ENCODE measurements around the gene KPNA6.
"Not testable (repeated sequence)": the region's sequence is repeated elsewhere in the genome, so short reads cannot be mapped to it uniquely, and the experiment has no call there.

Gene KPNA6

GRCh38 chr1:32100807-32101708 lies 6.8 kb upstream of the KPNA6 start:
- DNase-seq (ENCODE audit: low read depth in 2 of 2): no peak

GRCh38 chr1:32104127-32104526 lies 3.7 kb upstream of the KPNA6 start:
- no peak for DNase-seq (ENCODE audit: low read depth in 2 of 2)

- DNase-seq (ENCODE audit: low read depth in 2 of 2): no peak
Observed at GRCh38 chr1:32105338-32105737, 2.5 kb upstream of the KPNA6 start.

- no peak for DNase-seq (ENCODE audit: low read depth in 2 of 2)
Observed at GRCh38 chr1:32106663-32107275, 1.1 kb upstream of the KPNA6 start.

GRCh38 chr1:32111040-32111623 lies 3.3 kb downstream of the KPNA6 start:
- no peak for DNase-seq (ENCODE audit: low read depth in 2 of 2)

GRCh38 chr1:32111789-32112188 lies 3.9 kb downstream of the KPNA6 start:
- DNase-seq (ENCODE audit: low read depth in 2 of 2): no peak

GRCh38 chr1:32112806-32113375 lies 5.0 kb downstream of the KPNA6 start:
- DNase-seq (ENCODE audit: low read depth in 2 of 2): no peak

- not testable (repeated sequence) for DNase-seq (ENCODE audit: low read depth in 2 of 2)
Observed at GRCh38 chr1:32113436-32113835, 5.6 kb downstream of the KPNA6 start.

GRCh38 chr1:32114420-32114819 lies 6.6 kb downstream of the KPNA6 start:
- DNase-seq (ENCODE audit: low read depth in 2 of 2): no peak

GRCh38 chr1:32115496-32115895 lies 7.6 kb downstream of the KPNA6 start:
- no peak for DNase-seq (ENCODE audit: low read depth in 2 of 2)

GRCh38 chr1:32116531-32116930 lies 8.7 kb downstream of the KPNA6 start:
- no peak for DNase-seq (ENCODE audit: low read depth in 2 of 2)

GRCh38 chr1:32122151-32122550 lies 14.3 kb downstream of the KPNA6 start:
- no peak for DNase-seq (ENCODE audit: low read depth in 2 of 2)

- not testable (repeated sequence) for DNase-seq (ENCODE audit: low read depth in 2 of 2)
Observed at GRCh38 chr1:32123361-32123760, 15.5 kb downstream of the KPNA6 start.

- DNase-seq (ENCODE audit: low read depth in 2 of 2): no peak
Observed at GRCh38 chr1:32125313-32125712, 17.5 kb downstream of the KPNA6 start.

- DNase-seq (ENCODE audit: low read depth in 2 of 2): no peak
Observed at GRCh38 chr1:32126770-32127169, 18.9 kb downstream of the KPNA6 start.

- no peak for DNase-seq (ENCODE audit: low read depth in 2 of 2)
Observed at GRCh38 chr1:32127409-32128198, 19.7 kb downstream of the KPNA6 start.

GRCh38 chr1:32128479-32128878 lies 20.6 kb downstream of the KPNA6 start:
- DNase-seq (ENCODE audit: low read depth in 2 of 2): no peak

GRCh38 chr1:32128964-32129363 lies 21.1 kb downstream of the KPNA6 start:
- no peak for DNase-seq (ENCODE audit: low read depth in 2 of 2)

GRCh38 chr1:32133950-32134280 lies 26.1 kb downstream of the KPNA6 start:
- DNase-seq (ENCODE audit: low read depth in 2 of 2): not testable (repeated sequence)

- DNase-seq (ENCODE audit: low read depth in 2 of 2): no peak
Observed at GRCh38 chr1:32137111-32137510, 29.3 kb downstream of the KPNA6 start.

GRCh38 chr1:32138965-32139364 lies 31.1 kb downstream of the KPNA6 start:
- no peak for DNase-seq (ENCODE audit: low read depth in 2 of 2)
